Activated B cell treated with CpG ODN at 0.5 μM for 24 hours (primary cell): ENCODE measurements around the gene S100A6. TPM values are rescaled to one million over a fixed set of nuclear protein-coding genes. Genes with fewer than 3 reads are reported as not detected.

Experiments used
- ATAC-seq: fragments of 200-7000 bp; cut with Tn5 transposase; one replicate; pipeline ENCODE4 v1.10.0; 2021; ENCODE audit warnings: low read depth, mild to moderate bottlenecking, moderate library complexity
- CTCF ChIA-PET: fragments of 350-600 bp; sonication (Branson Sonifier 250); formaldehyde crosslinking; loops from one replicate; lab custom pipeline; 2021; ENCODE audit warnings: antibody characterized with exemption; lab: Charles Lee
- POLR2A ChIA-PET: fragments of 350-600 bp; sonication (Branson Sonifier 250); formaldehyde crosslinking; loops from one replicate; lab custom pipeline; 2021; ENCODE audit warnings: antibody characterized with exemption; lab: Charles Lee
- DNase-seq: peaks from one replicate; pipeline ENCODE4 v3.0.0; 2022
- H3K27ac Mint-ChIP-seq: one replicate; pipeline ENCODE4 v1.8.0; 2020; ENCODE audit warnings: mixed read lengths
- H3K27me3 Mint-ChIP-seq: one replicate; pipeline ENCODE4 v1.8.0; 2021; ENCODE audit warnings: mixed read lengths
- H3K36me3 Mint-ChIP-seq: one replicate; pipeline ENCODE4 v1.8.0; 2021; ENCODE audit warnings: low read depth, mixed read lengths
- H3K4me1 Mint-ChIP-seq: one replicate; pipeline ENCODE4 v1.8.0; 2021; ENCODE audit warnings: mixed read lengths
- H3K4me3 Mint-ChIP-seq: one replicate; pipeline ENCODE4 v1.8.0; 2020; ENCODE audit warnings: mild to moderate bottlenecking, mixed read lengths
- H3K9me3 Mint-ChIP-seq: one replicate; pipeline ENCODE4 v1.8.0; 2020; ENCODE audit warnings: mixed read lengths
- CTCF ChIP-seq: fragments of 200-600 bp; IDR thresholded peaks from one replicate; pipeline ENCODE4 v1.8.0; 2022; ENCODE audit warnings: antibody characterized with exemption, mild to moderate bottlenecking
- intact Hi-C: fragments of 100-400 bp; cut with micrococcal nuclease; formaldehyde crosslinking; loops from one replicate; pipeline ENCODE4 v1.15.1; 2024
- total RNA-seq: library from RNA; stranded (reverse); gene quantifications from 2 replicates; pipeline ENCODE4 v1.2.3, GENCODE V29; 2022

S100A6 gene
- total RNA-seq, 1 donor from 2014 or later: 166 TPM

- ChIA-PET POLR2A (no interaction called here), CTCF (interaction anchor here (0.9 kb wide), 1 partner anchor 27 kb away, joined by 3 read pairs; no protein-coding TSS in a partner anchor)
- no peak for ATAC-seq
Measured at GRCh38 chr1:153560241-153560640, 24.4 kb upstream of the S100A6 start.

GRCh38 chr1:153557877-153558276, 22.1 kb upstream of the S100A6 start:
- DNase-seq (no peak), ATAC-seq (no peak)
- H3K4me1 Mint-ChIP-seq: no peaks in the 10 kb centered on the region
- H3K36me3 Mint-ChIP-seq: no peaks in the 10 kb centered on the region
- CTCF ChIA-PET: interaction anchor here (1.2 kb wide), 1 partner anchor 25 kb away, joined by 3 read pairs; no protein-coding TSS in a partner anchor
- intact Hi-C loops: no loop called here
- POLR2A ChIA-PET: interaction anchor here (0.7 to 1.2 kb wide), 2 partner anchors 8 to 102 kb away, joined by 3 to 4 read pairs; no protein-coding TSS in a partner anchor
- TF ChIP-seq CTCF: no peak
- no peak overlapping the region for H3K4me3 Mint-ChIP-seq
- no peaks in the 10 kb centered on the region for H3K9me3 Mint-ChIP-seq
- H3K27me3 Mint-ChIP-seq: no peaks in the 10 kb centered on the region
- no peak overlapping the region for H3K27ac Mint-ChIP-seq

More at GRCh38 chr1:153560241-153560640, 24.4 kb upstream of the S100A6 start:
- TF ChIP-seq CTCF: no peak
- Mint-ChIP-seq H3K27ac (no peak overlapping the region), H3K4me3 (no peak overlapping the region), H3K9me3 (no peaks in the 10 kb centered on the region), H3K27me3 (no peaks in the 10 kb centered on the region), H3K4me1 (peaks cover 5% of the 10 kb centered on the region), H3K36me3 (no peaks in the 10 kb centered on the region)
- no peak for DNase-seq
- intact Hi-C loops: no loop called here

- intact Hi-C loops: no loop called here
- H3K27me3 Mint-ChIP-seq: no peaks in the 10 kb centered on the region
- no peak for DNase-seq
- CTCF ChIA-PET: interaction anchor here (1.2 kb wide), 1 partner anchor 25 kb away, joined by 3 read pairs; no protein-coding TSS in a partner anchor
- no peaks in the 10 kb centered on the region for H3K36me3 Mint-ChIP-seq
- no peaks in the 10 kb centered on the region for H3K4me1 Mint-ChIP-seq
- no peak for ATAC-seq
- POLR2A ChIA-PET: no interaction called here
- H3K27ac Mint-ChIP-seq: no peak overlapping the region
- H3K9me3 Mint-ChIP-seq: no peaks in the 10 kb centered on the region
- TF ChIP-seq CTCF: no peak
- no peak overlapping the region for H3K4me3 Mint-ChIP-seq
Measured at GRCh38 chr1:153556348-153556747, 20.6 kb upstream of the S100A6 start.

- Mint-ChIP-seq H3K4me1 (peaks cover 4% of the 10 kb centered on the region), H3K36me3 (no peaks in the 10 kb centered on the region), H3K27me3 (peaks cover 5% of the 10 kb centered on the region), H3K9me3 (no peaks in the 10 kb centered on the region), H3K4me3 (no peak overlapping the region), H3K27ac (no peak overlapping the region)
- DNase-seq (no peak), ATAC-seq (no peak)
- TF ChIP-seq CTCF: no peak
- POLR2A ChIA-PET: interaction anchor here (1.6 to 2.1 kb wide), 2 partner anchors 8 to 12 kb away, joined by 5 to 10 read pairs; partner anchors contain the start of gene S100A4
- intact Hi-C loops: no loop called here
- CTCF ChIA-PET: interaction anchor here (1.4 kb wide), 1 partner anchor 18 kb away, joined by 3 read pairs; no protein-coding TSS in a partner anchor
Measured at GRCh38 chr1:153553830-153554541, 18.2 kb upstream of the S100A6 start.

- Mint-ChIP-seq H3K27ac (no peak overlapping the region), H3K4me1 (peaks cover 4% of the 10 kb centered on the region), H3K36me3 (no peaks in the 10 kb centered on the region), H3K9me3 (no peaks in the 10 kb centered on the region), H3K4me3 (no peak overlapping the region), H3K27me3 (peaks cover 5% of the 10 kb centered on the region)
- DNase-seq: no peak
- no peak for ATAC-seq
- POLR2A ChIA-PET: interaction anchor here (0.8 to 1.6 kb wide), 3 partner anchors 12 to 14 kb away, joined by 3 to 5 read pairs (median 3); partner anchors contain the start of gene S100A5
- intact Hi-C loops: no loop called here
- TF ChIP-seq CTCF: no peak
- CTCF ChIA-PET: no interaction called here
Measured at GRCh38 chr1:153553096-153553495, 17.3 kb upstream of the S100A6 start.
